ENCODE results near the gene FLRT1.

The FLRT1 gene

GRCh38 chr11:64069401-64070313 lies 33.9 kb downstream of the FLRT1 start:
- DNase-seq = no peak

GRCh38 chr11:64070314-64070681 lies 34.6 kb downstream of the FLRT1 start:
- DNase-seq = no peak

- DNase-seq = no peak
Measured at GRCh38 chr11:64071849-64072248, 36.1 kb downstream of the FLRT1 start.

- no peak for DNase-seq
Measured at GRCh38 chr11:64072403-64072802, 36.7 kb downstream of the FLRT1 start.

GRCh38 chr11:64072871-64073270 lies 37.1 kb downstream of the FLRT1 start:
- no peak for DNase-seq

- DNase-seq = no peak
Measured at GRCh38 chr11:64073542-64073941, 37.8 kb downstream of the FLRT1 start.

- DNase-seq = no peak
Measured at GRCh38 chr11:64074239-64074638, 38.5 kb downstream of the FLRT1 start.

GRCh38 chr11:64076758-64077157 lies 41.0 kb downstream of the FLRT1 start:
- no peak for DNase-seq

- DNase-seq = no peak
Measured at GRCh38 chr11:64077607-64078006, 41.9 kb downstream of the FLRT1 start.

GRCh38 chr11:64078284-64078683 lies 42.6 kb downstream of the FLRT1 start:
- peak; percentile 56 for DNase-seq

- no peak for DNase-seq
Measured at GRCh38 chr11:64078905-64079304, 43.2 kb downstream of the FLRT1 start.

- DNase-seq = no peak
Measured at GRCh38 chr11:64080390-64080789, 44.7 kb downstream of the FLRT1 start.

GRCh38 chr11:64081745-64082442 lies 46.2 kb downstream of the FLRT1 start:
- peak; percentile 86 for DNase-seq

- DNase-seq = no peak
Measured at GRCh38 chr11:64083398-64084080, 47.8 kb downstream of the FLRT1 start.

- DNase-seq = no peak
Measured at GRCh38 chr11:64084146-64084950, 48.6 kb downstream of the FLRT1 start.

GRCh38 chr11:64084951-64085710 lies 49.4 kb downstream of the FLRT1 start:
- DNase-seq = no peak

Data from DMS79 (cell line).